Stimulated activated CD8-positive, alpha-beta memory T cell treated with anti-CD3 and anti-CD28 coated beads, Interleukin-4, amount 100 ng/mL, for 4 hours (primary cell): ENCODE measurements around the gene SMG6.
"Not testable (repeated sequence)": the region's sequence is repeated elsewhere in the genome, so short reads cannot be mapped to it uniquely, and the experiment has no call there.

Source experiments
- DNase-seq, 2 donors: peaks; one replicate each; pipeline ENCODE4 v3.0.0-alpha.2; 2020; ENCODE audit warnings: low read depth in 2 of 2, low spot score in 1 of 2

The SMG6 gene

GRCh38 chr17:2016494-2016893, 287.1 kb downstream of the SMG6 start:
- no peak for DNase-seq

- no peak for DNase-seq
Measured at GRCh38 chr17:2015314-2015713, 288.3 kb downstream of the SMG6 start.

DNA sequence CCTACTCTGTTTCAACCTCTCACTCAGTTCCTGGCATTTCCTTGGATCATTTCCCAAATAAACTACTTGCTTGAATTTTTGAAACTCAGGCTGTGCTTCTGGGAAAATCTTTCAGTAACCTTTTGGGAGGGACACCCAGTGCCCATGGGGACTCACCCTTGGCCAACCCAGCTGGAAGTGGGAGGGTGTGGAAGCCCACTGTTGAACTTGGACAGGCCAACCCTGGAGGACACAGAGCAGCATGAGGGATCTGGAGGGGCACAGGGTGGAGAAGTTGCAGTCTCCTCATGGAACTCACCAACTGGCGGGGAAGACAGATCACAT, 289.6 kb downstream of the SMG6 start:
- DNase-seq = no peak

- DNase-seq = not testable (repeated sequence)
Measured at GRCh38 chr17:2013220-2013993, 290.2 kb downstream of the SMG6 start.

GRCh38 chr17:2012499-2012898, 291.1 kb downstream of the SMG6 start:
- no peak for DNase-seq

- no peak for DNase-seq
Measured at GRCh38 chr17:2011411-2012371, 291.9 kb downstream of the SMG6 start.
